HFF-Myc (cell line): ENCODE measurements around the gene SNCAIP.
"Not testable (repeated sequence)": the region's sequence is repeated elsewhere in the genome, so short reads cannot be mapped to it uniquely, and the experiment has no call there.

Experiments used
- DNase-seq: peaks from one replicate; pipeline ENCODE4 v3.0.0-alpha.2; 2011; ENCODE audit warnings: low read depth; ENCODE audit errors: extremely low read depth
- H3K4me3 ChIP-seq: replicated peaks from 2 replicates; pipeline ENCODE4 v1.5.1; 2011; ENCODE audit warnings: low read depth, mild to moderate bottlenecking, control low read depth, low read length
- TF ChIP-seq, protein P1 (sequence below): IDR thresholded peaks from 2 replicates; pipeline ENCODE4 v1.5.1; 2012; ENCODE audit warnings: mild to moderate bottlenecking, low read depth, low read length, control low read depth; ENCODE audit errors: missing control alignments

Gene SNCAIP

DNA sequence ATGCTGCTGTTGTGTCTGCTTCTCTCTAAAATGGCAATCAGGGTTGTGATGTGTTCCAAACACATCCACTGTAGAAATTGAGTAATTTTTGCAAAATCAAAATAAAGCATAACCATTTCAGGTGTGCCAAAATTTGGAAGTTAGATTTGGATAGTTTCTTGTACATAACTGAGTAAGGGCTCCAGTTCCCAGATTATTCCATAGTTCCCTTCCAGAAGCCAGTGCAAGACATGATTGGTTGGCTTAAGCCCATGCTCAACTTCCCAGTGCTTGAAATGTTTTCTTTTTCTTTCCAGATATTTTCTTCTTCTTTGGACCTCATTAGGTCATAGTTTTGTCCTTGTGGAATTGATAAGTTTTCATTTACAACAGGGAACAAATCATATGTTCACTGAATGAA, 64.2 kb downstream of the SNCAIP start:
- H3K4me3 ChIP-seq = no peak overlapping the region
- TF ChIP-seq, protein P1, sequence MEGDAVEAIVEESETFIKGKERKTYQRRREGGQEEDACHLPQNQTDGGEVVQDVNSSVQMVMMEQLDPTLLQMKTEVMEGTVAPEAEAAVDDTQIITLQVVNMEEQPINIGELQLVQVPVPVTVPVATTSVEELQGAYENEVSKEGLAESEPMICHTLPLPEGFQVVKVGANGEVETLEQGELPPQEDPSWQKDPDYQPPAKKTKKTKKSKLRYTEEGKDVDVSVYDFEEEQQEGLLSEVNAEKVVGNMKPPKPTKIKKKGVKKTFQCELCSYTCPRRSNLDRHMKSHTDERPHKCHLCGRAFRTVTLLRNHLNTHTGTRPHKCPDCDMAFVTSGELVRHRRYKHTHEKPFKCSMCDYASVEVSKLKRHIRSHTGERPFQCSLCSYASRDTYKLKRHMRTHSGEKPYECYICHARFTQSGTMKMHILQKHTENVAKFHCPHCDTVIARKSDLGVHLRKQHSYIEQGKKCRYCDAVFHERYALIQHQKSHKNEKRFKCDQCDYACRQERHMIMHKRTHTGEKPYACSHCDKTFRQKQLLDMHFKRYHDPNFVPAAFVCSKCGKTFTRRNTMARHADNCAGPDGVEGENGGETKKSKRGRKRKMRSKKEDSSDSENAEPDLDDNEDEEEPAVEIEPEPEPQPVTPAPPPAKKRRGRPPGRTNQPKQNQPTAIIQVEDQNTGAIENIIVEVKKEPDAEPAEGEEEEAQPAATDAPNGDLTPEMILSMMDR = no peak
- no peak for DNase-seq

DNA sequence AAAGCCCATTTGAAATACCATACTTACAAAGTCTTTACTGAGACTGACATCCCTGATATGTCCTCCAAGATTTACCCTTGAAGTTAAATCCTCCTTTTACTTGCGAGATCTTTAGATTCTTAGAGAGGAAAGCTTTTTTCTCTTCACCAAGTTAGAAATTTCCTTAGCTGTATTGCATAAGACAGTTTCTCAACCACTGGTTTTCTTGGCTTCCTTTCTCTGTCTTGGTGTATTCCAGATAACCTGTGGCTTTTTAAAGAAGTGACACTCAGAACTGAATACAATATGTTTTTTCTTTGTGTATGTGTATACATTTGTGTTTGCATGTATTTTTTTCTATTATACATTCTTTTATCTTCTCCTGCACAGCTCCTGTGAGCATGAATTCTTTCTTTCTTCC, 65.0 kb downstream of the SNCAIP start:
- TF ChIP-seq, protein P1 = no peak
- no peak overlapping the region for H3K4me3 ChIP-seq
- DNase-seq = no peak

DNA sequence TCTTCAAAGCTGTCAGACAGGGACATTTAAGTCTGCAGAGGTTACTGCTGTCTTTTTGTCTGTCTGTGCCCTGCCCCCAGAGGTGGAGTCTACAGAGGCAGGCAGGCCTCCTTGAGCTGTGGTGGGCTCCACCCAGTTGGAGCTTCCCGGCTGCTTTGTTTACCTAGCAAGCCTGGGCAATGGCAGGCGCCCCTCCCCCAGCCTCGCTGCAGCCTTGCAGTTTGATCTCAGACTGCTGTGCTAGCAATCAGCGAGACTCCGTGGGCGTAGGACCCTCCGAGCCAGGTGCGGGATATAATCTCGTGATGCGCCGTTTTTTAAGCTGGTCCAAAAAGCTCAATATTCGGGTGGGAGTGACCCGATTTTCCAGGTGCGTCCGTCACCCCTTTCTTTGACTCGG, 70.9 kb downstream of the SNCAIP start:
- H3K4me3 ChIP-seq, DNase-seq: not testable (repeated sequence)

DNA sequence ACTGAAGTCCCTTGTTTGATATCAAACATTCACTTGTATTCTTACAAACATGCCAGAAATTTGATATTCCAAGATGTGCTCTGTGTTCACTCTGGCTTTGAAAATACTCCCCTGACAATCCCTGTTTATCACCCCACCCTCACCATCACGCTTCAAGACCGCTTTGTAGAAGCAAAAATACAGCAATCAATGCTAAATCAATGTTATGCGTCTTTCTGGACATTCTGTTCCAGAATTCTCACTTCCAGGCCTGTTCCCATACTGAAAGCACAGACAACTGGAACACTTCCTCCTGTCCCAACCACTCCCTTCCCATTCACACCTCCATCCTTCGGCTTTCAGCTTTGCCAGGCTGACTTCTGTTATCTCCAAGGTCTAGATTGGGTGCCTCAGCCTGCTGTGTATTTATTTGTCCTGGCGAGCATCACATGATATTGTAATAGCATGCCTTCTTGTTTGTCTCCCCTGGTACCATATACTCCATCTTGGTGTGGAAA, 72.8 kb downstream of the SNCAIP start:
- TF ChIP-seq, protein P1 = no peak
- DNase-seq = no peak
- H3K4me3 ChIP-seq = no peak overlapping the region

DNA sequence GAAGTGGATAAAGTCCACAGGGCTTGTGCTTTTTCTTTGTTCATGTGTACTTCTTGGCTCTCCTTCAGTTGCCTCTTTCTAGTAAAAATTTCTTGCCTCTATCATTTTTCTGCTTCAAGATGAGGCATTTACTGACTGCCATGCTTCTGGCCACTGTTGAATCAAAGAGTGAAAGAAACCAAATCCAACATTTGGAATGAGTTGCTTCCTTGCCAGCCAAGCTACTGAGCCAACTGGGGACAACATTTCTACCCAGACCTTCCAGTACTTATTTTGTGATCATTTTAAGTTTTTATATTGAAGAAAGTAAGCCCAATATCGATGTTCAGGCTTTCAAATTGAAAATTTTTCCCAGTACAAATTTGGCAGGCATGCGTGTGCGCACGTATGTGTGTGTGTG, 73.2 kb downstream of the SNCAIP start:
- H3K4me3 ChIP-seq = no peak overlapping the region
- TF ChIP-seq, protein P1 = no peak
- DNase-seq = no peak

DNA sequence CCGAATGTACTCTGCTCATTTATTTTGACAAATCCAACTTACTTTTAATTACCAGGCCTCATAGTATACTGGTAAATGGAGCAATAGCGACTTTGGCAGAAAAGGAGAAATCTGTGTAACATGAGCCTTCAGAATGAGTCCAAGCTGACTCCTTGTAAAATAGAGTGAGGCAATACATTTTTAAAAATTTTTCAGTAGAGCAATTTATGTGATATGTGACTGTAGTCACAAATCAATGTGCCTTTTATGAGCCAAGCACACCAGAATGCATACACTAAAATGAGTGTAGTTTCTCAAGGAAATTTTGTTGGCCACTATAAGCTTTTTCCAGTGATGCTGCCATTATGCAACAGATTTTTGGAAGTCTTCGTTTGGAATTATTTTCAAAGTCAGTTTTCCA, 73.8 kb downstream of the SNCAIP start:
- DNase-seq = no peak
- H3K4me3 ChIP-seq = no peak overlapping the region
- TF ChIP-seq, protein P1 = no peak

DNA sequence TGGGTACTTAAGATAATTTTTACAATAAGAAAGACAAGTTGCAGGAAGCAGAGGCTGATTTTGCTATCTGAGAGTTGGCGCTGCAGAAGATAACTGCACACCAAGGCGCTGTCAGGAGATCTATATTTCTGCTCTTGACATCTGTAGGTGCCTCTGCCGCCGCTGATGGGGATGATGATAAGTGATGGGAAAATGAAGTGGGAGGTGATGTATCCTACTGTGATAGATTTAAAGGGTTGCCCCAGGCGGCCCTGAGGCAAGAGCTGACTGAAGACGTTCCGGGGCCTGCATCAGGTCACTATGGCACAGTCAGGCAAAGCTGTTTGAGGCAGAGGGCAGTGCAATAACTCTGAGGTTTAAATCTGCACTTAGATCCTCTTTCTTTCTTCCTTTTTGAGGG, 78.1 kb downstream of the SNCAIP start:
- TF ChIP-seq, protein P1 = no peak
- no peak for DNase-seq
- no peak overlapping the region for H3K4me3 ChIP-seq

DNA sequence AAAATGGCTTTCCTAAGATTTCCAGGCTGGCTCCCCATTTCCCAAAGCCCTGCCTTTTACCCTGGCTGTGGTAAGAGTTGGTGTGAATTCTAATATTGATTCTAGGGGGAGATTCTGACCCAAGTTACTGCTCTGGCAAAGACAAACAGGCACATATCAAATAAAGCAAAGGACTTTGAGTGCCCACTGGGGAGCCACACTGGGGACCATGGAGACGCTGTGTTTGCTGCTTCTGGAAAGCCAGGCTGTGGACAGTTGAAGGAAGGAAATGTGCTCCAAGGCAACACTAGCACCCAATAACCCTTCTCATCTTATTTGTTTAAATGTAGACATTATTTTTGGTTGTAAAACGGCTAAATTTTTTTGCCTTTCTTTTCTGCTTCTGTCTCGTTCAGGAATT, 78.7 kb downstream of the SNCAIP start:
- TF ChIP-seq, protein P1 = no peak
- no peak for DNase-seq
- H3K4me3 ChIP-seq = no peak overlapping the region
